GM10248 (cell line): ENCODE results near the gene ZFP36.
A peak's percentile ranks its signal among the peaks of the same experiment; 100 is the strongest.

Experiments used
- CTCF ChIA-PET: fragments of 300-600 bp; sonication (Branson Sonifier 250); formaldehyde crosslinking; extraction: SDS; loops from one replicate; lab custom pipeline; 2021; ENCODE audit warnings: antibody characterized with exemption; lab: Yijun Ruan, JAX
- POLR2A ChIA-PET: fragments of 350-650 bp; sonication (Branson Sonifier 250); formaldehyde crosslinking; extraction: SDS; loops from one replicate; lab custom pipeline; 2020; ENCODE audit warnings: antibody characterized with exemption; lab: Yijun Ruan, JAX
- DNase-seq: peaks from one replicate; pipeline ENCODE4 v3.0.0; 2012; ENCODE audit errors: extremely low spot score
- TF ChIP-seq, protein P1 (sequence below): IDR thresholded peaks from 2 replicates; pipeline ENCODE4 v1.5.1; 2012; ENCODE audit warnings: mild to moderate bottlenecking, low read depth; ENCODE audit errors: extremely low read depth, missing control alignments, control extremely low read depth

Gene ZFP36

DNA sequence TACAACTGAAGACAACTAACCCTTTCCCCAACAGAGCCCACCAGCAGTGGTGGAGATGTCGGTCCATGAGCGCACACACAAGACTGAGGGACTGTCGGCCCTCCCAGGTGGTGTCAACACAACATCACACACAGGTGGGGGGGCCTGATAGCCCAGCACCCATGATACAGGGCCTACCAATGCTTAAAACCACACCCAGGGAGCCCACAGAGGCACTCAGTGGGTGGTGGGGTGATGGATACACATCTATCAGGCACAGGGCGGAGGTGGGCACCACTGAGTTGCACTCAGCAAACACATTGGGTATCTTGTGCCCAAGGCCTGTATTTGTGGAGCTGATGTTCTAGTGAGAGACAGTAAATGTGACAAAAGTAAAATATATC, 7.0 kb upstream of the ZFP36 start:
- TF ChIP-seq, protein P1, sequence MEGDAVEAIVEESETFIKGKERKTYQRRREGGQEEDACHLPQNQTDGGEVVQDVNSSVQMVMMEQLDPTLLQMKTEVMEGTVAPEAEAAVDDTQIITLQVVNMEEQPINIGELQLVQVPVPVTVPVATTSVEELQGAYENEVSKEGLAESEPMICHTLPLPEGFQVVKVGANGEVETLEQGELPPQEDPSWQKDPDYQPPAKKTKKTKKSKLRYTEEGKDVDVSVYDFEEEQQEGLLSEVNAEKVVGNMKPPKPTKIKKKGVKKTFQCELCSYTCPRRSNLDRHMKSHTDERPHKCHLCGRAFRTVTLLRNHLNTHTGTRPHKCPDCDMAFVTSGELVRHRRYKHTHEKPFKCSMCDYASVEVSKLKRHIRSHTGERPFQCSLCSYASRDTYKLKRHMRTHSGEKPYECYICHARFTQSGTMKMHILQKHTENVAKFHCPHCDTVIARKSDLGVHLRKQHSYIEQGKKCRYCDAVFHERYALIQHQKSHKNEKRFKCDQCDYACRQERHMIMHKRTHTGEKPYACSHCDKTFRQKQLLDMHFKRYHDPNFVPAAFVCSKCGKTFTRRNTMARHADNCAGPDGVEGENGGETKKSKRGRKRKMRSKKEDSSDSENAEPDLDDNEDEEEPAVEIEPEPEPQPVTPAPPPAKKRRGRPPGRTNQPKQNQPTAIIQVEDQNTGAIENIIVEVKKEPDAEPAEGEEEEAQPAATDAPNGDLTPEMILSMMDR = no peak
- POLR2A ChIA-PET = interaction anchor here (0.9 to 2.8 kb wide), 3 partner anchors 8 to 12 kb away, joined by 3 to 23 read pairs (median 4); partner anchors contain the start of genes MED29, PAF1 and PLEKHG2
- CTCF ChIA-PET = interaction anchor here (3.9 kb wide), 1 partner anchor 12 kb away, joined by 43 read pairs; the partner anchor contains the start of gene PLEKHG2
- no peak for DNase-seq

DNA sequence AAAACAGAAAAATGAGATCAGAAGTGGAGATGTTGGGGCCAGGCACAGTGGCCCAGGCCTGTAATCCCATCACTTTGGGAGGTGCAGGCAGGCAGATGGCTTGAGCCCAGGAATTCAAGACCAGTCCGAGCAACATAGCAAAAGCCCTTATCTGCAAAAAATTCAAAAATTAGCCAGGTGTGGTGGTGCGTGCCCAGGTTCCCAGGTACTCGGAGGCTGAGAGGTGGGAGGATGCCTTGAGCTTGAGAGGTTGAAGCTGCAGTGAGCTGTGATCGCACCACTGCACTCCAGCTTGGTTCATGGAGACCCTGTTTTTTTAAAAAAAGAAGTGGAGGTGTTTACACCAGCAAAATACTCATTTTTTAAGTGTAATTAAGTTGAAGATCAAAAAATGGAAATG, 6.6 kb upstream of the ZFP36 start:
- DNase-seq = no peak
- CTCF ChIA-PET = interaction anchor here (1.9 to 3.9 kb wide), 2 partner anchors 9 to 12 kb away, joined by 11 to 43 read pairs; partner anchors contain the start of genes MED29, PAF1 and PLEKHG2
- POLR2A ChIA-PET = interaction anchor here (0.9 to 1.0 kb wide), 2 partner anchors 8 to 9 kb away, joined by 3 to 4 read pairs; partner anchors contain the start of genes MED29 and PAF1
- TF ChIP-seq, protein P1 = no peak

DNA sequence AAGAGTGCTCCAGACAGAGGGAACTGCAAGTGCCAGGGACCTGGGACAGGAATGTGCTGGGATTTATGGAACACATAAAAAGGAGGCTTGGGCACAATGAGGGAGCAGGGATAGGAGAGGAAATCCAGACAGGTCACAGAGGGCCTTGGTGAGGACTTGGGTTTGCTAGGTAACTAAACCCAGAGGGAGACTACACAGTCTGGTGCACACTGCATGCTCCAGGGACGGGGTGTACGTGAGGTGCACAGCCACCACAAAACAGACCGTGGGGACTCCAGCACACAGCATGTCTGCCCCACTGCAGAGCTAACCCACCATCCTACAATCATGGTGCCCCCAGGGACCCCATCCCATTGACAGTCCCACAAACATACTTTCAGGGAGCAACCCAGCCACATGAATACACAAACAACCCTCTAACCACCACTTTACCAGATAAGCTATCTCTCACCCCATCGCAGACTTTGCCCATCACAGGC, 5.5 kb upstream of the ZFP36 start:
- TF ChIP-seq, protein P1 = no peak
- CTCF ChIA-PET = interaction anchor here (0.7 to 3.9 kb wide), 4 partner anchors 10 to 40 kb away, joined by 3 to 43 read pairs (median 7); partner anchors contain the start of genes MED29, PAF1 and PLEKHG2
- no peak for DNase-seq
- POLR2A ChIA-PET = interaction anchor here (1.2 to 2.3 kb wide), 2 partner anchors 10 kb away, joined by 17 to 18 read pairs; partner anchors contain the start of genes MED29 and PAF1

DNA sequence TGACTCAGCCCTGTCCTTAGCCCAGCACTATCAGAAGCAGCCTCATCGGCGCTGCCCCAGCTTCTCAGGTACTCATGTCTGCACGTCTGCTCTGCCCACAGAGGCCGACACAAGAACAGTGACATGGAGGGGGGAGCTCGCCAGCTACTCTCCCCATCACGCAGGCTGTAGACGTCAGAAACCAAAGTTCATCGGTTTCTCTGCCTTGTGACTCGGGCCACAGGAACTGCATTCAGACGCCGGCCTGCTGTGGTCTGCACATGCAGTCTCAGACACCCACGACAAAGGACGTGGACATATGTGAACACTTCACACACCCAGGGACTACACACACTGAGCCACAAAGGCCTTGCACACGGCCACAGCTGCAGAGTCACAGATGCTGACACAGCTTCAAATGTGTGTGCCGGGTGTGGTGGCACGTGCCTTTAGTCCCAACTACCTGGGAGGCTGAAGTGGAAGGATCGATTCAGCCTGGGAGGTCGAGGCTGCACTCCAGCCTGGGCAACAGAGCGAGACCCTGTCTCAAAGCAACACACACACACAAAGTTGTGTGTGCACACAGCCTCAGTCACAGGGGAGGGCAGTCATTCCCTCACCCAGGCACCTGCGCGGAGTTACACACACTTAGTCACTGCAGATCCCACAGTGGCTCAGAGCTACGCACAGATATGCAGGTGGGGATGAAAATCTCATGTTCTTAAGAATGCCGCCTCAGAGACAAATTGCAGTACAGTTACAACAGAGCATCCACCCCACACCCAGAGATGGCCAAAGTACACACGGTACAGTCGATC, 4.9 kb upstream of the ZFP36 start:
- ChIA-PET CTCF (interaction anchor here (0.7 to 3.9 kb wide), 5 partner anchors 8 to 39 kb away, joined by 3 to 43 read pairs (median 3); partner anchors contain the start of genes MED29, PAF1 and PLEKHG2), POLR2A (interaction anchor here (0.6 to 2.3 kb wide), 3 partner anchors 10 to 30 kb away, joined by 4 to 18 read pairs (median 17); partner anchors contain the start of genes MED29 and PAF1)
- peak; percentile 67 for DNase-seq
- TF ChIP-seq, protein P1 = no peak

DNA sequence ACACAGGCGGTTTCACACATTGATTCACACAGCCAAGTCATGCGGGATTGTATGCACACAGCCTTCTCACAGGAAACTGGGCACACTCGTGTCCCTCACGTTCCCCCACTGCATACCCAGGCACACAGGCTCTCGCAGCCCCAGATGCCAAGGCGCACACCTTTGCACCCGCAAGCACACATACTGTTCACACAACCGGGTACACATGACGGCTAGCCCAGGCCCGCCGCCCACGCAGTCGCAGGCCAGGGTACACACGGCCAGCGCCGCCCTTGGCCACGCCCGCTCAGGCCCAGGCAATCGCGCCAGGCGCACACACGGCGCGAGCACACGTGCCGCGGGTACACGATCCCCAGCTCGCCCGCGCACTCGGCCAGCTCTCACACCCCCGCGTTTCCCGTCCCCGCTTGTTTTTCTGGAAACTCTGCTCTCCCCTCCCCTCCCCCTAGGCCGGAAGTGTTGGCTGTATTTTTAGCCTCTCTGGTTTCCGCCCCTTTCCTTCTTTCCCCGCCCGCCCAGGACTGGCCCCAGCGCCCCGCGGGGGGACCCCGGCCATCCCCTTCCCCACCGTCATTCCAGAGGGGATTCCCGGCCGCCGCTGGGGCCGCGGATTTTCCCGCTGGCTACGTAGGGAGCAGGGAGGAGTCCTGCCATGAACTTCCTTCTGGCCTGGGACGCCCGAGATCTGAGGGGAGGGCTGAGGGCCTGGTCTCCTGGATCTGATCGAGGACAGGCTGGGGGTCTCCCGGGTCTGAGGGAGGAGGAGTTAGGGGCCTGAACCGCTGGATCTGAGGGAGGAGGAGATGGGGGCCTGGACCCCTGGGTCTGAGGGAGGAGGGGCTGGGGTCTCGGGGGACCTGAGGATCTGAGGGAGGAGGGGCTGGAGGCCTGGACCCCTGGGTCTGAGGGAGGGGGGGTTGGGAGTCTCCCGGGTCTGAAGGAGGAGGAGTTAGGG, 4.0 kb upstream of the ZFP36 start:
- POLR2A ChIA-PET = interaction anchor here (0.6 to 2.3 kb wide), 3 partner anchors 11 to 33 kb away, joined by 3 to 18 read pairs (median 4); partner anchors contain the start of genes MED29, PAF1 and RPS16

More for the DNA sequence above, 4.0 kb upstream of the ZFP36 start:
- CTCF ChIA-PET = interaction anchor here (1.0 to 3.9 kb wide), 4 partner anchors 9 to 60 kb away, joined by 3 to 43 read pairs (median 5); partner anchors contain the start of genes PLEKHG2 and SAMD4B
- peak; percentile 69 for DNase-seq
- TF ChIP-seq, protein P1 = no peak
